Chondrocyte (in vitro differentiated cells): ENCODE measurements around the gene ADAMTS3. TPM values are rescaled to one million over a fixed set of nuclear protein-coding genes. Genes with fewer than 3 reads are reported as not detected.
"Not testable (repeated sequence)": the region's sequence is repeated elsewhere in the genome, so short reads cannot be mapped to it uniquely, and the experiment has no call there.

ENCODE experiments used
- DNase-seq: peaks from one replicate; pipeline ENCODE4 v3.0.0; 2021; ENCODE audit warnings: mixed read lengths, low spot score
- H3K27ac Mint-ChIP-seq: one replicate; pipeline ENCODE4 v1.8.0; 2021; ENCODE audit warnings: mild to moderate bottlenecking, moderate library complexity, mixed read lengths; ENCODE audit not compliant: unreplicated experiment
- H3K27me3 Mint-ChIP-seq: 2 replicates; pipeline ENCODE4 v1.8.0; 2021; ENCODE audit warnings: low read depth, mixed read lengths
- H3K36me3 Mint-ChIP-seq: 2 replicates; pipeline ENCODE4 v1.8.0; 2021; ENCODE audit warnings: low read depth, mixed read lengths
- H3K4me1 Mint-ChIP-seq: 2 replicates; pipeline ENCODE4 v1.8.0; 2021; ENCODE audit warnings: low read depth, mild to moderate bottlenecking, mixed read lengths
- H3K4me3 Mint-ChIP-seq: one replicate; pipeline ENCODE4 v1.8.0; 2021; ENCODE audit warnings: mild to moderate bottlenecking, moderate library complexity, mixed read lengths; ENCODE audit not compliant: unreplicated experiment
- H3K9me3 Mint-ChIP-seq: 2 replicates; pipeline ENCODE4 v1.8.0; 2021; ENCODE audit warnings: low read depth, mixed read lengths
- total RNA-seq: library from RNA; stranded (reverse); gene quantifications from 3 replicates; pipeline ENCODE4 v1.2.1, GENCODE V29; 2021
- TF ChIP-seq, protein P1 (sequence below): fragments of 200-600 bp; sonication (generic); IDR thresholded peaks from 2 replicates; pipeline ENCODE4 v1.5.0; 2021; ENCODE audit warnings: antibody characterized with exemption, mild to moderate bottlenecking, moderate library complexity

Gene ADAMTS3
- total RNA-seq, 1 donor from 2014 or later = 0.60 TPM

DNA sequence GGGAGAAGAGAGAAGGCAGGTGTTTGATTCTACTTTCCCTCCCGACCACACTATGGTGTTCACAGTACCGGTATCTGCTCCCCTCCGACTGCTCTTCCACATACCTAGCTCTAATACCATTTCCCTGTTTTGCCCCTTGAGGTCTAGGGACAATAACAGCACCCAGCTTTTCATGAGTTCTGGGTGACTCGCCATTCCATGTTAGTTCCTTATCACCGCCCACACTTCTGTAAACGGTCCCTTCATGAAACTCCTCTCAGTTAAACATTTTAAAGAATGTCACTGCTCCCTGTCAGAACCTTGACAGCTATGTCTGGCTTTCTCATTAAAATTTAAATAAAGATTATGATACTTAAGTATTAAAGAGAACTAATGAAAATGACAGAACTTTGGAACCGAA is 136.7 kb downstream of the ADAMTS3 start:
- DNase-seq = no peak
- Mint-ChIP-seq H3K27me3 (peaks cover 20% of the 10 kb centered on the region), H3K9me3 (no peaks in the 10 kb centered on the region)

DNA sequence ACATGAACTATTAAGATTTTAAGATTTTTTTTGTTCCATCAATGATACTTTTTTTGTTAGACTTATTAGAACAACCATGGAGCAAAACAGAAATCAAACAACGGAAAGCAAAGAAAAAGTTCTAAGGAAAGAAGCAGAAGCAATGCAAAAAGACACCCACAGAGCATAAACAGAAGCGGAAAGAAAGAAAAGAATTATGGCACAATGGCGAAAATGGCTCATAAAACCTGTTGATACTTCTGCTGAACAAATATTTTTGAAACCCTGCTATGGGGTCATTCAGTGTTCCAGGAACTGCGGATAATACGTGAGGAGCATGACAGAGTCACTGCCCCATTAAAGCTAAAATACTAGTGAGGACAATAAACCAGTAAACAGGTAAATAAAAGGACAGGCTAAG is 138.0 kb downstream of the ADAMTS3 start:
- TF ChIP-seq, protein P1, sequence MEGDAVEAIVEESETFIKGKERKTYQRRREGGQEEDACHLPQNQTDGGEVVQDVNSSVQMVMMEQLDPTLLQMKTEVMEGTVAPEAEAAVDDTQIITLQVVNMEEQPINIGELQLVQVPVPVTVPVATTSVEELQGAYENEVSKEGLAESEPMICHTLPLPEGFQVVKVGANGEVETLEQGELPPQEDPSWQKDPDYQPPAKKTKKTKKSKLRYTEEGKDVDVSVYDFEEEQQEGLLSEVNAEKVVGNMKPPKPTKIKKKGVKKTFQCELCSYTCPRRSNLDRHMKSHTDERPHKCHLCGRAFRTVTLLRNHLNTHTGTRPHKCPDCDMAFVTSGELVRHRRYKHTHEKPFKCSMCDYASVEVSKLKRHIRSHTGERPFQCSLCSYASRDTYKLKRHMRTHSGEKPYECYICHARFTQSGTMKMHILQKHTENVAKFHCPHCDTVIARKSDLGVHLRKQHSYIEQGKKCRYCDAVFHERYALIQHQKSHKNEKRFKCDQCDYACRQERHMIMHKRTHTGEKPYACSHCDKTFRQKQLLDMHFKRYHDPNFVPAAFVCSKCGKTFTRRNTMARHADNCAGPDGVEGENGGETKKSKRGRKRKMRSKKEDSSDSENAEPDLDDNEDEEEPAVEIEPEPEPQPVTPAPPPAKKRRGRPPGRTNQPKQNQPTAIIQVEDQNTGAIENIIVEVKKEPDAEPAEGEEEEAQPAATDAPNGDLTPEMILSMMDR = no peak
- H3K9me3 Mint-ChIP-seq = no peaks in the 10 kb centered on the region
- no peak overlapping the region for H3K4me3 Mint-ChIP-seq
- no peak overlapping the region for H3K27ac Mint-ChIP-seq
- no peaks in the 10 kb centered on the region for H3K4me1 Mint-ChIP-seq
- H3K27me3 Mint-ChIP-seq = peaks cover 24% of the 10 kb centered on the region
- no peak for DNase-seq
- H3K36me3 Mint-ChIP-seq = no peaks in the 10 kb centered on the region

More for the DNA sequence above, 136.7 kb downstream of the ADAMTS3 start:
- TF ChIP-seq, protein P1 = no peak
- Mint-ChIP-seq H3K4me3 (no peak overlapping the region), H3K36me3 (no peaks in the 10 kb centered on the region), H3K4me1 (no peaks in the 10 kb centered on the region), H3K27ac (no peak overlapping the region)

DNA sequence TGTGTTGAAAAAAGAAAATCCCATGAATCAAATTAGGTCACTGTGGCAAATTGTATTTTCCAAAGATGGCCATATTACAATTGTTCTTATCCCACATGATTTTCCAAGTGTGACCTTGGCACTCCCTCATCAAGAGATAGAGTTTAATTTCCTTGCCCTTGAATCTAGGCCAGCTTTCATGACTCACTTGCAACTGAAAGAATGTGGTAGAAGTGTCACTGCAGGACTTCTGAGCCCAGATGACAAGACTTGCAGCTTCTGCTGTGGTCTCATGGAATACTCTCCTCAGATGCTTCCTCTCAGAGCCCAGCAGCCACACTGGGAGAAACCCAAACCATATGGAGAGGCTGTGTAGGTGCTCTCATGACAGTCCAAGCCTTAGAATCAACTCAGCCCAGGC is 139.0 kb downstream of the ADAMTS3 start:
- H3K4me1 Mint-ChIP-seq = no peaks in the 10 kb centered on the region
- no peaks in the 10 kb centered on the region for H3K9me3 Mint-ChIP-seq
- no peaks in the 10 kb centered on the region for H3K36me3 Mint-ChIP-seq
- no peak overlapping the region for H3K27ac Mint-ChIP-seq
- no peak overlapping the region for H3K4me3 Mint-ChIP-seq
- TF ChIP-seq, protein P1 = no peak
- peaks cover 26% of the 10 kb centered on the region for H3K27me3 Mint-ChIP-seq
- DNase-seq = no peak

DNA sequence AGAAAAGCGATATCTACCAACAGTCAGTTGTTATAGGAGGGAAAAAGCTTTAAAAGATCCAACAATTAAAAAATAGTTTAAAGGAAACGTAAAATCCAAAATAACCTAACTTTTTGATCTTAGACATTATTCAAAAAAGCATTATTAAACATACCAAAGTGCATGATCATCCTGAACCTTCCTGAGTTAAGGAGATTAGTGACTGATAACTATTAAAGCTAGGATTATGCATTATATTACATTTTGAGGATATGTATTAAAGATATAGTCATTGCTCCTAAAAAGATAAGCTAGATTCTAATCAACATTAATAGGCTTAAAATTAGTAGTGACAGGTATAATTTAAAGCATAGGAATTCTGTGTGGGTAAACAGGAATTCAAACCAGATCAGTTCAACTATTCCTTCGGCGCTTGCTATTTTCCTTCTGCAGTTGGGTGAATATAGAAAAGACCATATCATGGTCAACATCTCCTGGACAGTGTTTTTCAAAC is 139.6 kb downstream of the ADAMTS3 start:
- Mint-ChIP-seq H3K27me3 (peaks cover 22% of the 10 kb centered on the region), H3K27ac (no peak overlapping the region), H3K36me3 (no peaks in the 10 kb centered on the region), H3K4me1 (no peaks in the 10 kb centered on the region), H3K9me3 (no peaks in the 10 kb centered on the region), H3K4me3 (no peak overlapping the region)
- TF ChIP-seq, protein P1 = no peak
- no peak for DNase-seq

GRCh38 chr4:72427057-72427456 is 142.0 kb downstream of the ADAMTS3 start:
- no peak overlapping the region for H3K27ac Mint-ChIP-seq
- no peak overlapping the region for H3K4me3 Mint-ChIP-seq
- no peaks in the 10 kb centered on the region for H3K9me3 Mint-ChIP-seq
- H3K4me1 Mint-ChIP-seq = no peaks in the 10 kb centered on the region
- peaks cover 15% of the 10 kb centered on the region for H3K27me3 Mint-ChIP-seq
- no peaks in the 10 kb centered on the region for H3K36me3 Mint-ChIP-seq
- no peak for DNase-seq
- TF ChIP-seq, protein P1 = no peak

GRCh38 chr4:72425908-72426307 is 143.1 kb downstream of the ADAMTS3 start:
- H3K27me3 Mint-ChIP-seq = peaks cover 13% of the 10 kb centered on the region
- H3K4me1 Mint-ChIP-seq, H3K27ac Mint-ChIP-seq, H3K4me3 Mint-ChIP-seq, DNase-seq, H3K36me3 Mint-ChIP-seq, H3K9me3 Mint-ChIP-seq: not testable (repeated sequence)
